Neural cell (in vitro differentiated cells): ENCODE data around the gene FEN1.

ENCODE experiments used
- EP300 ChIP-seq: fragments of 450-650 bp; conservative IDR thresholded peaks from 2 replicates; pipeline ENCODE4 v1.6.1; 2014; ENCODE audit warnings: antibody characterized with exemption, mild to moderate bottlenecking, moderate library complexity; ENCODE audit not compliant: poor library complexity, severe bottlenecking
- EZH2 ChIP-seq: fragments of 200-600, 300-800 bp; shearing (Covaris generic), sonication (generic); IDR thresholded peaks from 2 replicates; pipeline ENCODE4 v1.6.1; 2014; ENCODE audit warnings: antibody characterized with exemption, low read length, borderline replicate concordance, mild to moderate bottlenecking; ENCODE audit not compliant: insufficient read depth, poor library complexity, severe bottlenecking
- POLR2AphosphoS5 ChIP-seq: IDR thresholded peaks from 2 replicates; pipeline ENCODE4 v1.6.1; 2012
- TF ChIP-seq, protein P1 (sequence below): fragments of 450-650 bp; IDR thresholded peaks from 2 replicates; pipeline ENCODE4 v1.5.1; 2014; ENCODE audit warnings: antibody characterized with exemption, mild to moderate bottlenecking, moderate library complexity; ENCODE audit not compliant: poor library complexity, severe bottlenecking

DNA sequence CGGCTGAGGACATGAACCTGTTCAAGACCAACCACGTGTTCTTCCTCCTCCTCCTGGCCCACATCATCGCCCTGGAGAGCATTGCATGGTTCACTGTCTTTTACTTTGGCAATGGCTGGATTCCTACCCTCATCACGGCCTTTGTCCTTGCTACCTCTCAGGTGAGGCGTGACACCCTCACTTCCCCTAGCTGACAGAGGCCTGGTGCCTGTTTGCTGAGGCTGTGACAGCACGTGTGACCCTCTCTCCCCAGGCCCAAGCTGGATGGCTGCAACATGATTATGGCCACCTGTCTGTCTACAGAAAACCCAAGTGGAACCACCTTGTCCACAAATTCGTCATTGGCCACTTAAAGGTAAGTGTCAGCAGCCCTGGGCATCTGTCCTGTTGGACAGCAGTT lies 47.7 kb downstream of the FEN1 start:
- TF ChIP-seq, protein P1, sequence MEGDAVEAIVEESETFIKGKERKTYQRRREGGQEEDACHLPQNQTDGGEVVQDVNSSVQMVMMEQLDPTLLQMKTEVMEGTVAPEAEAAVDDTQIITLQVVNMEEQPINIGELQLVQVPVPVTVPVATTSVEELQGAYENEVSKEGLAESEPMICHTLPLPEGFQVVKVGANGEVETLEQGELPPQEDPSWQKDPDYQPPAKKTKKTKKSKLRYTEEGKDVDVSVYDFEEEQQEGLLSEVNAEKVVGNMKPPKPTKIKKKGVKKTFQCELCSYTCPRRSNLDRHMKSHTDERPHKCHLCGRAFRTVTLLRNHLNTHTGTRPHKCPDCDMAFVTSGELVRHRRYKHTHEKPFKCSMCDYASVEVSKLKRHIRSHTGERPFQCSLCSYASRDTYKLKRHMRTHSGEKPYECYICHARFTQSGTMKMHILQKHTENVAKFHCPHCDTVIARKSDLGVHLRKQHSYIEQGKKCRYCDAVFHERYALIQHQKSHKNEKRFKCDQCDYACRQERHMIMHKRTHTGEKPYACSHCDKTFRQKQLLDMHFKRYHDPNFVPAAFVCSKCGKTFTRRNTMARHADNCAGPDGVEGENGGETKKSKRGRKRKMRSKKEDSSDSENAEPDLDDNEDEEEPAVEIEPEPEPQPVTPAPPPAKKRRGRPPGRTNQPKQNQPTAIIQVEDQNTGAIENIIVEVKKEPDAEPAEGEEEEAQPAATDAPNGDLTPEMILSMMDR = no peak
- no peak for TF ChIP-seq EZH2
- TF ChIP-seq POLR2AphosphoS5 = no peak
- no peak for TF ChIP-seq EP300
